ENCODE results near the gene FOXO6. TPM values are rescaled to one million over a fixed set of nuclear protein-coding genes. Genes with fewer than 3 reads are reported as not detected.

Gene FOXO6
- total and polyA plus RNA-seq, 9 of the 15 experiments (the other 6 are each of a cell fraction or from before 2014, with no cell fraction given), result 0.04 to 0.31 (median 0.12) TPM; not detected in 5

- peak; percentile 38 for TF ChIP-seq PRDM10 (IDR thresholded peaks at IDR 0.05; ENCODE audit: partially characterized antibody)
- TF ChIP-seq E2F1 (CRISPR knock-in tag; IDR thresholded peaks at IDR 0.05), result 0 out of 2 replicates have a peak, but pooled peaks have one; percentile 74
- no peak for TF ChIP-seq HOXB6 (CRISPR knock-in tag; IDR thresholded peaks at IDR 0.05; ENCODE audit: borderline replicate concordance)
- TF ChIP-seq SMAD2 (IDR thresholded peaks at IDR 0.05; ENCODE audit: low read depth, low read length), result no peak
- no peak for TF ChIP-seq CCAR2 (IDR thresholded peaks at IDR 0.05; ENCODE audit: low read depth, low read length)
- TF ChIP-seq CLOCK (CRISPR knock-in tag; IDR thresholded peaks at IDR 0.05; ENCODE audit: borderline replicate concordance), result no peak
- no peak for TF ChIP-seq ZNF830 (CRISPR knock-in tag; IDR thresholded peaks at IDR 0.05)
- TF ChIP-seq ZNF79 (CRISPR knock-in tag; IDR thresholded peaks at IDR 0.05; ENCODE audit: low read depth), result no peak
- no peak for TF ChIP-seq SMAD3 (CRISPR knock-in tag; conservative IDR thresholded peaks at IDR 0.05)
- no peak for TF ChIP-seq ZNF384 (IDR thresholded peaks at IDR 0.05; ENCODE audit: low read depth, low read length)
- TF ChIP-seq COPS2 (conservative IDR thresholded peaks at IDR 0.05), result no peak
- TF ChIP-seq ZNF146 (CRISPR knock-in tag; IDR thresholded peaks at IDR 0.05; ENCODE audit: unreplicated experiment), result no peak
- no peak for TF ChIP-seq RNF219 (CRISPR knock-in tag; IDR thresholded peaks at IDR 0.05)
- TF ChIP-seq SNRNP70 (optimal IDR thresholded peaks at IDR 0.05; ENCODE audit: low read depth, low read length), result no peak
- no peak for TF ChIP-seq ZKSCAN3 (CRISPR knock-in tag; IDR thresholded peaks at IDR 0.05)
- no peak for TF ChIP-seq DLX4 (CRISPR knock-in tag; IDR thresholded peaks at IDR 0.05)
- TF ChIP-seq SIRT6 (IDR thresholded peaks at IDR 0.05; ENCODE audit: low read depth, low read length), result no peak
- no peak for TF ChIP-seq CHD1 (IDR thresholded peaks at IDR 0.05; ENCODE audit: low read length)
- TF ChIP-seq PHB (CRISPR knock-in tag; IDR thresholded peaks at IDR 0.05), result no peak
Observed at GRCh38 chr1:41360786-41361494, at the start of gene FOXO6 (continued).

All from K562 (cell line).